ENCODE data around the gene USP37.
"Not testable (repeated sequence)": the region's sequence is repeated elsewhere in the genome, so short reads cannot be mapped to it uniquely, and the experiment has no call there.

The USP37 gene

DNA sequence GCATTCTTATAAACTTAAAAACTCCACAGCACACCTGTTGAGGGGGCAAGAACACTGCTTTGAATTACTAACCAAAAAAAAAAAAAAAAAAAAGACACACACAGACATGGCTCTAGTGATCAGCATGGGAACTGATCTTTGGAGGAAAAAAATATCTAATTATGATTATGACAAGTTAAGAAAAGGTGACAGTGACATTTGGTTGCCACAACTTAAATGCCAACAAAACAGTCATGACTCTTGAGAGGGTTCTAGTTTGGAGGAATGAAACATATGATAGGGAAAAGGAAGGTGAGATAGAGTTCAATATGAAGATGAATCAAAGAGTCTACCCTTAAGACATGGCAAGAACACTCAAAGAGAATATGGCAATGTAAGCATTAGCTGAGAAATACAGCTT, 20.6 kb downstream of the USP37 start:
- no peak for DNase-seq

GRCh38 chr2:218546012-218546411, 22.1 kb downstream of the USP37 start:
- DNase-seq, result no peak

GRCh38 chr2:218540015-218540414, 28.1 kb downstream of the USP37 start:
- DNase-seq, result no peak

- DNase-seq, result no peak
These were observed 31.2 kb downstream of the USP37 start for GRCh38 chr2:218536804-218537494.

DNA sequence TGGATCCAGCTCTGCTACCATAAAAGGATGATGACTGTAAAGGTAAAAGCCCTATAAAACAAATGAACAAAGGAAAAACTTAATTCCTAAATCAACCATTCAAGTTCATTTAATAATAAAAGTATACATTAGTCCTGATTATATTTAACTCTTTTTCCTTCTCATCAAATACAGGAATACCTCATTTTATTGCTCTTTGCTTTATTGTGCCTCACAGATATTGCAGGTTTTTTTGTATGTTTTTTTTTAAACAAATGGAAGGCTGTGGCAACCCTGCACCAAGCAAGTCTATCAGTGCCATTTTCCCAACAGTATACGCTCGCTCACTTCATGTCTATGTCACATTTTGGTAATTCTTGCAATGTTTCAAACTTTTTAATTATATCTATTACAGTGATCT, 38.2 kb downstream of the USP37 start:
- no peak for DNase-seq

- not testable (repeated sequence) for DNase-seq
These were observed 39.7 kb downstream of the USP37 start for GRCh38 chr2:218528409-218528808.

DNA sequence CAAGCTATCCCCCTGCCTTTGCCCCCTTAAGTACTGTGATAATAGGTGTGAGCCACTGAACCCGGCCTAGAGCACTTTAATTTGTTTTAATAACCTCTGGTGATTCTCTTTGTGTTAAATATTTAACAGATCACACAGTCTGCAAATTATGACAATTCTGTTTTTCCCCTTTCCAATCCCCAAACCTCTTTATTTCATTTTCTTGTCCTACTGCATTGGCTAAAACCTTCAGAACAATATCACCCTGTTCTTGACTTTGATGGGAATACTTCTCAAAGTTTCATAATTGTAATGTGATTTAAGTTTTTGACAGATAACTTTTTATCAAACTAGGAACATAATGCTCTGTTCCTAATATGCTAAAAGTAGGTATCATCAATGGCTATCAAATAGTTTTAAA, 44.5 kb downstream of the USP37 start:
- DNase-seq, result no peak

DNA sequence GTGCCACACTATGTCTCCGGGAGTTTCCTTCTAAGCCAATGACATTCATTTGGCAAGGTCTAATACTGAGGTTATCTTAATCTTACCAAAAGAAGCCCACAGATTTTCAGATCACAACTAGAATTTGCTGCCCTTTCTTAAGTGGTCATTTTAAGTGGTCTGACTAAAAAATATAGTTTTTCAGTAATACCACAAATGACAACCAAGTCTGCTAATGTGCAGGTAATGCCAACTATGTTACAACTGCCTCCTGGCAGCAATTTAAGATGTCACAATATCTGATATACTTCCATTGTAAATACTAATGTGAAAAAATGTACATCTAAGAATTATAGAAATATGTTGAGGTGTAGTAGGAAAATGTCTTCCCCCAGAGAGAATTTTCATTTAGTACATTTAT, 49.3 kb downstream of the USP37 start:
- no peak for DNase-seq

- no peak for DNase-seq
These were observed 50.5 kb downstream of the USP37 start for GRCh38 chr2:218517434-218518206.

- no peak for DNase-seq
These were observed 51.5 kb downstream of the USP37 start for GRCh38 chr2:218516614-218517013.

DNA sequence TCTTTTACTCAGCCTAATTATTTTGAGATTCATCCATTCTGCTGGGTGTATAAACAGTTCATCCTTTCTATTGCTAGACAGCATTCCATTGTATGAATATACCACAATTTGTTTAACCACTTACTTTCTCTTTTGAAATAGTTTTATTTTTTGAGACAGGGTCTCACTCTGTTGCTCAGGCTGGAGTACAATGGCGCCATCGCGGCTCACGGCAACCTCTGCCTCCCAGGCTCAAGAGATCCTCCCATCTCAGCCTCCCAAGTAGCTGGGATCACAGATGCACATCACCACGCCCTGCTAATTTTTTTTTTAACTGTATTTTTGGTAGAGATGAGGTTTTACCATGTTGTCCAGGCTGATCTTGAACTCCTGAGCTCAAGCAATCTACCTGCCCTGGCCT, 54.5 kb downstream of the USP37 start:
- no peak for DNase-seq

GRCh38 chr2:218508299-218508698, 59.9 kb downstream of the USP37 start:
- DNase-seq, result no peak

- DNase-seq, result no peak
These were observed 62.3 kb downstream of the USP37 start for GRCh38 chr2:218505754-218506371.

DNA sequence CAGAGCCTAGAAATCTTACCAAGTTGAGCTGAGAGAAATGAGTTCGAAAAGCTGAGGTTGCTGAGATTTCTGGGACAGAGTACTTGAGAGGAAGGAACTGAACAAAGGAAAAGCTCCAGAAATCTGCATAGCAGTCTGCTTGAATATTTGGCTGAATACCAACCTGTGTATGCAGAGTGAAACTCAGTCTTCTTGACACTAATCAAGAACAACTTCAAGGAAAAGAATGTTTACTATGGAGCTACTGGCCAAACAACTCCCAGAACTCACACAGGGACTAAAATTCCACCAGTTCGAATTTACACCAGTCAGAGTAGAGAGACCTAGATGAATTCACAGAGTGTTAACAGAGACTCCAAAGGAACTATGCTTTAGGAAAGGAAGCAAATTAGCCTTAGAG, 66.5 kb downstream of the USP37 start:
- no peak for DNase-seq

- DNase-seq, result no peak
These were observed 67.6 kb downstream of the USP37 start for GRCh38 chr2:218500501-218501060.

- no peak for DNase-seq
These were observed 82.0 kb downstream of the USP37 start for GRCh38 chr2:218485986-218486667.

GRCh38 chr2:218482651-218483050, 85.5 kb downstream of the USP37 start:
- DNase-seq, result no peak

DNA sequence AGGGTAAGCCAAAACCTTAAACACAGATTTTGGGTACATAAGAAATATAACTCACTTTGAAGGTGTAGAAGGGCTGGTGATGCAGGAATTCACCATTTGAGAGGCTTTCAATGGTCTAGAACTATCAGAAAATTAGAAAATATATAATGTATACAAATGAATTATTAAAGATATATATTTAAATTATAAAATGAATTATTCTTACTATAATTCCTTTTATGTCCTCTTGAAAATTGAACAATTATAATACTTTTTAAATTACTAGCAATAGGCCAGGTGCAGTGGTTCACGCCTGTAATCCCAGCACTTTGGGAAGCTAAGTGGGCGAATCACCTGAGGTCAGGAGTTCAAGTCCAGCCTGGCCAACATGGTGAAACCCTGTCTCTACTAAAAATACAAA, 88.6 kb downstream of the USP37 start:
- no peak for DNase-seq

GRCh38 chr2:218478544-218478943, 89.6 kb downstream of the USP37 start:
- DNase-seq, result no peak

- DNase-seq, result no peak
These were observed 90.9 kb downstream of the USP37 start for GRCh38 chr2:218477247-218477646.

DNA sequence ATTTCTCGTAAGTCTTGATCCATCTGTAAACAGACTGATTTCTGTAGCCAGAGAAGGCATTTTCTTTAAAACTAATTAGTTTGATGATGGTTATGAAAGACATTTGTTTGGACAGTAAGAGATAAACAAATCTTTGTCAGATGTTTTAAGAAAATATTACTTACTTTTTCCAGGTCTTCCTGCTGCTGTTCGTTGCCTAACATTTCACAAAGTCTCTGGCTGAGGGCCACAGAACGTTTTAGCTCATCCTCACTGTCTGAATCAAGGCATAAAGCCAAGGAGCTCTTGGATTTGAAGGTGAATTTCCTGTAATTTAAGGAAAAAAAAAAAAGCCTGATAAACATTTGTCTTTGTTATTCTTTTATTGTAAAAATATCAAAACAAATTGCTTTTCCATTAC, 91.5 kb downstream of the USP37 start:
- DNase-seq, result no peak

- no peak for DNase-seq
These were observed 93.6 kb downstream of the USP37 start for GRCh38 chr2:218474527-218474926.

GRCh38 chr2:218472988-218473387, 95.2 kb downstream of the USP37 start:
- DNase-seq, result no peak
